Stimulated activated CD8-positive, alpha-beta memory T cell treated with anti-CD3 and anti-CD28 coated beads, Interleukin-12 subunit alpha, Interleukin-12 subunit beta, amount 100 ng/mL, for 24 hours (primary cell): ENCODE results near the gene EXD3.
"Not testable (repeated sequence)": the region's sequence is repeated elsewhere in the genome, so short reads cannot be mapped to it uniquely, and the experiment has no call there.

Source experiments
- DNase-seq: peaks from one replicate; pipeline ENCODE4 v3.0.0-alpha.2; 2020; ENCODE audit errors: extremely low read depth

EXD3 gene

DNA sequence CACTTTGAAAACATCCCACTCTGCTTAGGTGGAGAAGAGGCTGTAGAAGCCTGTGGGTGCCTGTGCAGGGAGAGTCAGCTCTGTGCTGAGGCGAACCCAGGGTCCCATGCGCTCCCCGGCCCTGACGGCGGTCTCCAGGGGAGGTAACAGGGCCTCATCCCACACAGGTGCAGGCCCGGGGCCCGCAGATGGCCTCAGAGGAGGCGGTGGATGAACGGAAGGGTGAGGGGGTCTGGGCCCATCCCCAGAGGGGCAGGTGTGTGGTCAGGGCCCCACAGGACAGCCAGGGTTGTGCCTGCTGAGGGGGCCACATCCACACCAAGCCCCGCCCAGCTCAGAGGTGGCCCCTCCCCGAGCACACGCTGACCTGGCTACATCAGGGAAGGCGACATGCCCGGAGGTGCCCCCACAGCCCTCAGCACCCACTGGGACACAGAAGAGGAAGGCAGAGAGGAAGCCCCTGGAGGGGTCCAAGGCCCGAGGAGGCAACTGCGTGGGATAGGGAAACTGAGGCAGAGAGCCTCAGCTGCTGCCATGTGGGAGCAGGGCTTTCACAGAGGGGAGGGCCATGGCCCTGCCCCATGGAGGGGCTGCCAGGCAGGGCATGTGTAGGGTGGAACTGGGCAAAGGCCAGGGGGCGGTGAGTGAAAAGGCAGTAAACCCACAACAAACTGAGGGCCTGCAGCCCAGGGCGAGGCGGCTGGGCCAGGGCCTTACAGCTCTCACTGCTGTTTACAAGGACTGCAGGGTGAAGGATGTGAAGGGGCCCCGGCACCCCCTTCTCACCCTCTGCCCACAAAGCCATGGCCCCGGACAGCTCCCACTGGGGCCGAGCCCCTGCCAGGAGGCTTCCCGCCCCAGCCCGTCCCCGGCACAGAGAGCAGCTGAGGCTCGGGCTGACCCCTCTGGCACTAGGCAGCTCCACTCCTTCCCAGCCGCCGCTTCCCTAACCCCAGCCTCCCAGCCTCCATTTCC is 29.5 kb downstream of the EXD3 start:
- DNase-seq: no peak

- no peak for DNase-seq
Observed at GRCh38 chr9:137392232-137393007, 30.5 kb downstream of the EXD3 start.

- DNase-seq: no peak
Observed at GRCh38 chr9:137391411-137391754, 31.6 kb downstream of the EXD3 start.

DNA sequence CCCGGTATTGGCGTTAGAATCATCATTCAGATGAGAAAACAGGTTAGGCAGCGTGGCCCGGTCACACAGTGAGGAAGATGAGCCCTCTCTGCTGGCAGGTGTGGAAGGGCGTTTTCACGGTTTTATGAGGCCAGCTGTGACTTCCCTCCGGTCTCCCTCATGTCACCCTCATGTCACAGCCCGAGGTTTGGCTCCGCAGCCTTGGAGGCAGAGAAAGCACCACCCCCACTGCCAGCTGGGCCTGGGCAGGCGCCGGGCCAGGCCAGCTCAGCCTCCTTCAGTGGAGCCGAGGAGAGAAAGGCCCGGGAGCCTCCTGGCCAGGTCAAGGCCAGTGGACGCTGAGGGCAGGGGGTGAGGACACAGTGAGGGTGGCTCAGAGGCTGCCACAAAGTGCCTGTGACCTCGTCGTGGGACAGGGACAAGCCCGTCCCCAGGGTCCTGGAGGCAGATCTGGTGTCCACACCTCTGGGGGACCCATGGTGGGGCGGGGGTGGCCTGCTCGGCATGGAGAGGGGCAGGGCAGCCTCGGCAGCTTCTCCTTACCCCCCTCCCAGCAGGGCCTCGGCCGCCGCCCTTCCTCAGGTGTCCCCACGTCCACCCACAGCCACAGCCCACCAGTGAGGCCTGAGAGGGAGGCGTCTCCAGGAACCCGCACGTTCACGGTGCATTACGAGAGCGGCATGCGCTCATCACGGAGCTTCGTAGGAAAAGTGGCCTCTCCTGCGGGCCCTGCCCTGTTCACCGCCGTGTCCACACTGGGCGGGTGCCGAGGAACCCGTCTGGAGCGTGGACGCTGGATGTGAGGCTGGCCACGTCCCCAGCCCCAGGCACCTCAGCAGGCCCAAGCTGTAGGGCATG is 32.2 kb downstream of the EXD3 start:
- DNase-seq: no peak

DNA sequence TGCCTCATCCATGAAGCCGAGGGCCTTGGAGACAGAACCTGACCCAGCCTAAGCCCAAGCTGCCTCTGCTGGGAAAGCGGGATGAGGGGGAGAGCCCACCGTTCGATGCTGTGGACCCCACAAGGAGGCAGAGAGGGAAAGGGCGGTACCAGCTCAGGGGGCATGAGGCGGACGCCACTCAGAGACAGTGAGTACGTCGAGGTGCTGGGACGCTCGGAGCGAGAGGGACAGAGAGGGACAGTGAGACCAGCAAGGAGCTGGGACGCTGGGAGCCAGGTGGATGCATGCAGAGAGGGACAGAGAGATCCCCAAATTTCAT is 33.6 kb downstream of the EXD3 start:
- no peak for DNase-seq

GRCh38 chr9:137388589-137389427 is 34.2 kb downstream of the EXD3 start:
- no peak for DNase-seq

DNA sequence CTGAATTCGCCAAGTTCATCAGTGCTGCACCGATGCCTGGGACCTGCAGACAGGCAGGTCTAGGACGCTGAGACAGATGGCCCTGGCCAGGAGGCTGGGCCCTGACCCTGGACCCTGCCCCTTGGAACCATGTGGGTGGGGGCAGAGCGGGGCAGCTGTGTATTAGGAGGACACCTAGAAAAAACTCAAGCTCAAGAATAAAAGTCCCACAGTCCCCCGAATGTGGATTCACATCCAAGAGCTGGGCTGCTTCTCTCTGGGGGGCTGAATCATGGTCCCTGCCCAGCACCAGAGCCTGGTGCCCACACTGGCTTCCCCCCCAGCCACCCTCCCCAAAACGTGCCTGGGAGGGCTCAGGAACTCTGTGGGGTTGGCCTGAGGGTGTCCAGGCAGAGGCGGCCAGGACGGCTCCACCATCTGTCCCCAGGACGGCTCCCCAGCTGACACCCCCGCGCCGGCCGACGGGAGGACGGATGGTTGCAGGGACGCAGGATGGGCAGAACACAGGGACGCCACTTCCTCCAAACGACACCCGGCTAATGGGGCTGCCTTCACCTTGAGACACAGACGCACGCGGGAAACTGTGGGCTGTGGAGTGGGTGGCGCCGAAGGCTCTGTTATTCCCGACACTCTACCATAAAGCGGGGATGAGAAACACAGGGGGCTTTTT is 34.9 kb downstream of the EXD3 start:
- DNase-seq: no peak

- no peak for DNase-seq
Observed at GRCh38 chr9:137387114-137387890, 35.7 kb downstream of the EXD3 start.

GRCh38 chr9:137386507-137387113 is 36.4 kb downstream of the EXD3 start:
- DNase-seq: not testable (repeated sequence)

- no peak for DNase-seq
Observed at GRCh38 chr9:137385061-137385655, 37.8 kb downstream of the EXD3 start.

DNA sequence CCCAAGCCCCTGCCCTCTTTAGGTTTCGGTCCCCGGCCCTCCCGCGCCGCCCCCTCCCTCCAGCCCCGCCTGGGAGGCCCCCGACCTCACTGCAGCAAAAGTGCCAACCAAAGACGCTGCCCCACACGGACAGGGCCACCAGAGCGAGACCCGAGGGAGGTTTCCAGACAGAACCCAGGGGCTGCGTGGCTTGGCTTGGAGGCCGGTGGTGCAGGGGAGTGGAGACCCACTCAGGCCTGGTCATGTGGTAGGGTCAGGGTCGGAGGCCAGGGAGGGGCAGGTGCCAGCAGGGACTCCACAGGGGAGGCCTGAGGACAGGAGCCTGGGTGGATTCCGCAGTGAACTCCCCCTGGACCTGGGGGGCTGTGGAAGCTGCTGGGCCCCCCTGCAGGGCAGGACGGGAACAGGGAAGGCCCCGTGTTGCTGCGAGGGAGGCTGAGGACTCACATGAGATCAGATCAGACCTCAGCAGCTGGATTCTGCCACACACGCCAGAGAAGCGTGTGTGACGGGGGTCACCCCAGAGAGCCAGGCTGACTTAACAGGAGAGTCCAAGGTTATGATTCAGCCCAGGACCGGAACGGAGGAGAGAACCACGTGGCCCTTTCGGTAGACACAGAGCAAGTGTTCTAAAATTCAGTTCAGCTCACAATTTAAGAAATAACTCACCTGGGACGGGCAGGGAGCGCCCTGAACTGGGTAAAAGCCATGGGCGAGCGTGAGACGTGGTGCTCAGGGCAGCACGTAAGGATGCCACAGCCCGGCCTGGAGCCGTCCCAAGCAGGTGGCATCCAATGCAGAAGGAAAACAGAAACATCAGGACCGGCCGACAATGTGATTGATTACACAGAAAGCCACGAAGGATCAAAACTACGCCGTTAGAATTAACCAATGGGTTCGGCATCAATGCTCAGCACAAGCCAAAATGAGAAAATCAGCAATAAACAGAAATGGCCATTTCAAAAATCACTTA is 38.9 kb downstream of the EXD3 start:
- no peak for DNase-seq

DNA sequence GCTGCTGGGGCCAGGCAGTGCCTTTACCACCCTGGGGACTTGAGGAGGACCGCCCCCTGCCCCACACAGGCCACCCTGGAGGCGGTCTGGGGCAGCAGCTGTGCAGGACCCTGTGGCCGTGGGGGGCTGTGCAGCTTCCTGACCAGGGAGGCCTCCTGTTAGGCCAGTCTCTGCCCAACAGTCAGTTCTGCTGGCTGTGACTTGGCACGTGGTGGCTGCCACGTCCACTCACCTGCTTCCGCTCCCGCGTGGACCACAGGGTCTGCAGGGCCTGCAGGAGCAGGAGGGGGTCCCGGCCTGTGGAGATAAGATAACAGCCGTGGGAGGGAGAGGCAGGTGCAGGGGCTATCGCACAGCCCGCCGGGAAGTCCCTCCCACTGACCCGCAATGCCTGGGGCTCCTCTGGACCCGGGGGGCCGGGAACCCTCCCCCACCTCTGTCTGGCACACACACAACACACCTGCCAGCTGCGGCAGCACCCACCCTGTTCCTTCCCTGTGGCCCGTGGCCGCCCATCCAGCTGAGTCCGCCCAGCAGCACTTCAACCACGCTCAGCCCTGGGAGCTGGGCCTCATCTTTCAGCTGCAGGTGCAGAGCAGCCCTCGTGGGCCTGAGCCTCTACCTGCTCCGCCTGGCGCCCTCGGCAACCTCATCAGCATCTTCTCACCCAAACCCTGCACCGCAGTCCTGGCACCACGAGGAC is 39.7 kb downstream of the EXD3 start:
- no peak for DNase-seq

DNA sequence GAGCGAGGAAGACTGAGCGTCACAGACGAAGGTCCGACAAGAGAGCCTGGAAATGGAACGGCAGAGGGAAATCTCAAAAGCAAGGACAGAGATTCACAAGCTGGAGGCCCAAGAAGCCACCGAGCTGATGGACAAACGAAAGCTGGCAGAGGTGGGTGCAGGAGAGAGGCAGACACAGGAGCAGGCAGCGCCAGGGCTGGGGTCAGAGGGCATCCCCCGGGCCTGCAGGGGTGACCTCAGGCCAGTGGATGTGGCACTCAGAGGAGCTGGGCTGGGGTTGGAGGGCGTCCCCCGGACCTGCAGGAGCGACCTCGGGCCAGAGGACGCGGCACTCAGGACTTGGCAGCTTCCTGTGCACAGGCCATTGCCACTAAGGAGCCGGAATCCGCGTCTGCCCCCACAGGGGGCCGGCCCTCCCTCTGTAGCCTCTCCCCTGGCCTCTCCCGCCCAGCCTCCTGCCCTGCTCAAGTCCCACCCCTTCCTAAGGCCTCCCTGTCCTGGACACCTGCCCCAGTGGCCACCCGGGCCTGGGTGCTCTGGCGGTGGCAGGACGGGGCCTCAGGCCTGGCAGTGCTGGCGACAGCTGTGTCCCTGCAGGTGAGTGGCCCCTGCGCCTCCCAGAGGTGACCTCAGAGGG is 40.4 kb downstream of the EXD3 start:
- no peak for DNase-seq

DNA sequence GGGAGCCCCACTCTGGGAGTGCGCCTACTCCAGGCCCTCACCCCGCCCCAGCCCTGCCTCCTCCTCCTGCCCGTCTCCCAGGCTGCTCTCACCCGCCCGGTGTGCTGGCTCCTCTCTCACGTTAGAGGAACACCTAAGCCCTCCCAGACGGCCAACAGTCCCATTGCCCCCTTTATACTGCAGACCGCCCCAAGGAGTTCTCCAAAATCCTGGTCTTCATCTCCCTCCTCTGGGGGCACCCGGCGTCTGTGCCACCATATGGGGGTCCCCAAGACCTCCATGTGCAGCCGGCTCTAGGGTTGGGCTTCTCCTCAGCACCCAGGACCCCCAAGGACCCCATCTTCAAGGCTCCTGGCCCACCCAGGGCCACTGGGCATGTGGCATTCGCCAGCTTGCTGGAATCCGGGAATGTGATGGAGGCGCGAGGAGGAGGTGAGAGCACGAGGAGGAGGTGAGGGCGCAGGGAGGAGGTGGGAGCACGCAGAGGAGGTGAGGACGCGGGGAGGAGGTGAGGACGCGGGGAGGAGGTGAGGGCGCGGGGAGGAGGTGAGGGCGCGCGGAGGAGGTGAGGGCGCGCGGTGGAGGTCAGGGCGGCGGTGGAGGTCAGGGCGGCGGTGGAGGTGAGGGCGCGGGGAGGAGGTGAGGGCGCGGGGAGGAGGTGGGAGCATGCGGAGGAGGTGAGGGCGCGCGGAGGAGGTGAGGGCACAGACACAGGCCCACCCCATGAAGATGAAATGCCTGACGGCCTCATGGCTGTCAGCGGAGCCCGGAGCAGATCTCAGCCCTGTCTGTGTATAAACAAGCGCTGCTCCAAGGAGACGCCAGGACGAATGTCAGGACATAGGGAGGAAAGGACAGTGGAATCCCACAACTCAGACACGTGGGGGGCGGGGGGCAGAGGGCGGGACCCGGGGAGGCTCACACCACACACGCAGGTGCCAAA is 41.2 kb downstream of the EXD3 start:
- no peak for DNase-seq

DNA sequence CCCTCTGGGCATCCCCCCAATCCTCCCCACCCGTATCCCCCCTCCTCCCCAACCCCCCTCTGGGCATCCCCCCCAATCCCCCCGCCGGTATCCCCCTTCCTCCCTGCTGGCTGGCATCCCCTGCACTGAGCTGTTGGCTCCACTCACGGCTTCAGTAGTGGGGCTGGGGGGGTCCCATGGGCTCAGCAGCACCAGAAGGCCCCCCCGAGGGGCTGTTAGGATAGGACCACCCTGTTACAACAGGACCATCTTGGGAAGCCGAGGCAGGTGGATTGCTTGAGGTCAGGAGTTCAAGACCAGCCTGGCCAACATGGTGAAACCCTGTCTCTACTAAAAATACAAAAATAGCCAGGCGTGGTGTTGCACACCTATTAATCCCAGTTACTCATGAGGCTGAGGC is 42.4 kb downstream of the EXD3 start:
- no peak for DNase-seq

DNA sequence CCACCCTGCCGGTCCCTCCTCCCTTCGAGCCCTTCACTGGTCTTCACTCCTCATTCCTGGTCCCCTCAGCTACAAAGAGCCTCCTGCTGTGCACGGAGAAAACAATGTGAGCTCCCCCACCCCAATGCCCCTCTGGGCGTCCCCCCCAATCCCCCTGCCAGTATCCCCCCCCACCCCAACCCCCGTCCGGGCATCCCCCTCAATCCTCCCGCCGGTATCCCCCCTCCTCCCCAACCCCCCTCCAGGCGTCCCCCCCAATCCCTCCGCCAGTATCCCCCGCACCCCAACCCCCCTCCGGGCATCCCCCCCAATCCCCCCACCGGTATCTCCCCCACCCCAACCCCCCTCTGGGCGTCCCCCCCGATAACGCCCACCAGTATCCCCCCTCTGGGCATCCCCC is 42.8 kb downstream of the EXD3 start:
- DNase-seq: no peak
